HG03103 (cell line): ENCODE measurements around the gene KCNC2.
A peak's percentile ranks its signal among the peaks of the same experiment; 100 is the strongest.

ENCODE experiments used
- ATAC-seq: cut with Tn5 transposase; IDR thresholded peaks from one replicate; pipeline ENCODE4 v1.9.1; 2021; ENCODE audit warnings: low read depth; ENCODE audit not compliant: unreplicated experiment

The KCNC2 gene

DNA sequence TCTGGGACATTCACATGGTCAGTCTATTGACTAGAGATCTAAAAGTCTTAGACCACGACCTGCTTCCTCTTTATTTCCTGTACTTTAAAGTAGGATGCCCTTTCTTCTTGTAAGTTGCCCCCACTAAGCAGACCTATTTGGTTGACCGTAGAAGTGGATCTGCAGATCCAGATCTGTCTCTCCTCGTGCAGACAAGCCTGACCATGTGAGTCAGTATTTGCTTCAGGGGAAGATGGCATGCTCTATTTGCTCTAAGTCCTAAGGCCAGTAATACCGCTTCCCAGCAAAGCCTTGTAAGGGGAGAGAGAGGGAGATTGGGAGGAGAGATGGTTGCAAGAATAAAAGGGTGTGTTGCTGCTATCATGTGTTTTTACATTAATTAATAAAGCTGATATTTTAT lies 46.8 kb downstream of the KCNC2 start:
- ATAC-seq: no peak

DNA sequence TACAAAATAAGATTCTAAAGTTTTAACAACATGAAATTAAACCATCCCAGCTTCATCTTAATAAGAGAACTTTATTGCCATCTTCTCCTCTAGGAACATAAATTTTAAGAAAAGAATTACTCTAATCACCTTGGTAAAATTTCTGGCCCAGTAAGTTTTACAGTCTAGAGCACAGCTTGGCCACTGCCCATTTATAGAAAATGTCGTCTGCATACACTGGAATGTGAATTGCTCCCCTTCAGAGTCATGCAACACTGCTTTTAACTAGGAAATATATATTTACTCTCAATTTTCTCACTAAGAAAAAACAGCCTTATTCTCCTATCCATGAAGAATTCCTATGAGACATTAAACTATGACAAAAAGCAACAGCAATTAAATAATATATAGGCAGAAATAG lies 48.2 kb downstream of the KCNC2 start:
- ATAC-seq: no peak

DNA sequence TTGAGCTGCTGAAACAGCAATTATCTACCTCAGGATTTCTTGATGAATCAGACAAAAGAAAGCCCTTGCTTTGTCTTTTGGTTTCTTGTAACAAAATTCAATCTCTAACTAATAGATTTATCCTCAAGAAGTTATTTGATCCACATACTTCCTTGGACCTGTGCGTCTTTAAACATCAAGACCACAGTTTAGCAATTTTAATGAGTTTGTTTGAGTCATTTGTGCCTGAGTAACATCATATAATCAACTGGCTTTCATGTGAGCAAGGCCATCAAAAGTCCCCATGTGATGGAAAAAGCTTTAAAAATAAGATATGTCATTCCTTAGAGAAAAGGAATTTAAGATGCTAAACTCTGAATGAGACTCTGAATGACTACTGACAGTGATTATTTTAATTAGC lies 52.3 kb downstream of the KCNC2 start:
- no peak for ATAC-seq

DNA sequence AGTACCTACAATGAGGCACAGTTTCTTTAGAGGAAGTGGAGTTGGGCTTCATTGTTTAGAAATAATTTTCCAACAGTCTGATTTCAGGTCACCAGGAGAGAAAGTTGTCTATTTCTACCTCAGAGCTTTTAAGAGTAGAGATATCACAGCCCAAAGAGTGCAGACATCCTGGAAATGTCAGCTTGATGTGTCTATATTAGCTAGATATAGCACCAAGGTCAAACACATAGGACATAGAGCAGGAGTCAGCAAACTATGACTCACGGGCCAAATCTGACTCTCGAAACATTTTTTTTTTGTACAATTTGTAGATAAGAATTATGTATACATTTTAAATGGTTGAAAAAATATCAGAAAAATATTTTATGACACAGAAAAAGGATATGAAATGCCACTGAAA lies 53.7 kb downstream of the KCNC2 start:
- ATAC-seq: no peak

DNA sequence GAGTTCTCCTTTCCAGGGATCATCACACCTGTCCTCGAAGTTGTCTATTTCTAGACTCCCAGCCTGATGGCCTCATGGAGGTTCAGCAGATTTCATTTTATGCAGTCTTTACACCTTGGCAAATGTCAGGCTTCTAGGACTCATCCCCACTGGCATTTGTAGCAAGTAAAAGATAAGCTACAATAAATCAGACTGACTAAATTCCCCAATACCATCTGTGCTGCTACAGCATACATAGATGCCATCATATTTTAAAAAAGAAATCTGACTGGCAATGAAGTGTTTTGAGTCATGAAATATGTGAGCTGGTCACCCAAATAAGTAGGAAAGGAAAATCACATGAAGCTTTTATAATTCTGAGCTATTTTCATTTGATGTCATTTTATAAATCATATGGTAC lies 55.3 kb downstream of the KCNC2 start:
- ATAC-seq: no peak

DNA sequence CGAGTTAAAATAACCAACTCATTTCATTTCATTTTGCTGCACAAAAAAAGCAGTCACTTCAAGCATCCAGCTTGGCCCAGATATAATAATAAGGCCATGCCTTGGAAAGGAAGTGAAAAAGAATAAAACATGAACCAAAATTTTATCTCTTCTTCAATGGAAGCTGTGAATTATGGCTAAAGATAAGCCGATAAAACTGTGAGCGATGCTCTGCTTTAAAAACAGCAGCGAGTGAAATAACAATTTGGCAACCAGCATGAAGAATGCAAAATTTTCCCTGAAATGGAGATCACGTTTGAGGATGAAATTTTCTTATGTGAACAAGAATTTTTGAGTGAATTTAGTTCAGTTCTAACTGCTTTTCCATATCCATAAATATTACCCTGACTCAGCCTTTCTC lies 70.4 kb downstream of the KCNC2 start:
- no peak for ATAC-seq

DNA sequence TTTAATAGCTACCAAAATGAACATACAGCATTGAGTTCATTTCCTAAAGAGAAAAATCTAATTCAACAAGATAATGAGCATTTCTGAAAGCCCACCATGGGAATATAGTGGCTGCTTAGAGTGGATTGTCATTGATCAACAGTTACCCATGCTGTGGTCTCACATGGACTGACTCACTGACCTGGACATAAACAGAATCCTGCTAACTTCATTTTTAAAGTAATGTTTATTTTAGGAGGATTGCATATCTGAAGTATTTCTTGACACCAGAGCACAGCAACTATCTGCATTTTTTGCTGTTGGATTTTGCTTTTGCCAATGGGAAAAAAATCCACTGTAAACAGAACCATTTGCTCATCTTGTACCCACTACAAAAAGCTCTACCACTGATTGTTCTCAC lies 71.7 kb downstream of the KCNC2 start:
- no peak for ATAC-seq

DNA sequence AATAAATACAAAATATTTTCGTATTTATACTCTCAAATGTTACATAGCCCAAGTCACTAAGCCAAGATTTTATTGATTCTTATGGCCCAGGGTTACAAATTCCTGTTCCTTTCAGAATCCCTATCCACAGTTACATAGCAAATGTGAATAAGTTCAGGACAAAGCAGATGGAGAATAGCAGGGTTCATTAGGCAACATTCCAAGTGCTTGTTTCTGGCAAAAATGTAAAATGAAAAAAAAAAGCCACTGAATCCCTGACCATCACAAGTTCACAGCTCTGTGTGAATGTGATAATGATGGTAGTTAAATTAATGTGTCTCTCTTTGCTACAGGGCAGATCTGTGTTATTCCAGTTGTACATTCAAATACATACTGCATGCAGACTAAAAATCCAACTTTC lies 74.6 kb downstream of the KCNC2 start:
- ATAC-seq: no peak

DNA sequence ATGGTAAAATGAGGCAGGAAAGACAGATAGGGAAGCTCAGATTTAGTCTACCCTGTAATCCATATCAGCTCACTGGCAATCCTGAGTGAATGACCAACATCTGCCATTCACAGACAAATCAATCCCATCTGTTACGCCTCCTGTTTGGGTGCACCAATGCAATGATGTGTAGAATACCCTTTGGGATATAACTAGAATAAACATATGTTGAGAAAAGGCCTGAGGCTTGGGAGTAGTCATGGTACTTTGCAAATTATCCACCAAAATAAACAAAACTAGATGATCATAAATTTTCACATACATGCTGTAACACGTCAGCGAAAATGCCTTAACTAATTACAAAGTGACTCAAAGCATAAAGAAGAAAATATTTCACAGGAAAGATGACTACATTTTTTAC lies 78.8 kb downstream of the KCNC2 start:
- no peak for ATAC-seq

DNA sequence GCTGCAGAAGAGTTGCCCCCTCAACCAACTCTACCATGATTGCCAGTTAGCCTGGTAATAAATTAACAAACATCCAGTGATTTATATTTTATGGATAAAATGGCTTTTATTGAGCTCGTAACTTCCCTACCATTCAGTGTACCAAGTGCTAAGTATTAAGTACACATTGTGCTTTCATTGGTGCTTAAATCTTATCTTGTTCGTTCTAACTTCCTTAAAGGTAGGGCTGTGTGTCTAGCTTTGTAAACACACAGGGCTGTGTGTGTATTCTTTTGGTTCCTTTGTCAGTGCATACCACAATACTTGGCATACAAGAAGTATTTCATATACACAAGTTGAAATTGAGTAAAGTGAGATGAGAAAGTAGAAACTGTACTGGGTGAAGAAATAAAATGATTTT lies 80.4 kb downstream of the KCNC2 start:
- no peak for ATAC-seq

DNA sequence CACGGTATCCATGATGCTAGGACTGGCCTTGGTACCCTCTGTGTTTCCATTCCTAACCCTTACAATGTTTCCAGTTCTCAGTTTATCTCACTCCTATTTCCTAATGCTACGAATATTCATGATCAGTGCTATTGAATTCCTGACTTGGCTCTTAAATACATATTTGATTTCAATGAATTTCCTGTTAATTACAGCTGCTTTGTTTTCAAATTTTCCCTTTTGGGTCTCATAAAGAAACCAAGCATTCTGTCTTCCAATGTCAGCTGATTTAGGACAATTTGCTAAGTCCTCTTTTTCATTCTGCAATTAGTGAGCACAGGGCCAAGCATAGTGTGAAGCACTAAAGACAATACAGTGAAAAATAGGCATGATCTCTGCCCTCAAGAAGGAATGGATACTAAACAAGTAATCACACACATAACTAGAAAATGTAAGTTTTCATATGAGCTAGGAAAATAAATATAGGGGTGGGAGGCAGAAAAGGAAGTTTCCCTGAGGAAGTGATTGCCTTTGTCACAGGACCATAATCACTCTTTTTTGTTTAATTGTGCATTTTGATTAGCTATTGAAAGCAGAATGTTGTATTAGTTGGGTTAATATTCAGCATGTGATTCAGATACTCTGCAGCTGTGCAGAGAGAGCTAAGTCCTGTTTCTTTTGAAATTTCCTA lies 88.5 kb downstream of the KCNC2 start:
- ATAC-seq: no peak

DNA sequence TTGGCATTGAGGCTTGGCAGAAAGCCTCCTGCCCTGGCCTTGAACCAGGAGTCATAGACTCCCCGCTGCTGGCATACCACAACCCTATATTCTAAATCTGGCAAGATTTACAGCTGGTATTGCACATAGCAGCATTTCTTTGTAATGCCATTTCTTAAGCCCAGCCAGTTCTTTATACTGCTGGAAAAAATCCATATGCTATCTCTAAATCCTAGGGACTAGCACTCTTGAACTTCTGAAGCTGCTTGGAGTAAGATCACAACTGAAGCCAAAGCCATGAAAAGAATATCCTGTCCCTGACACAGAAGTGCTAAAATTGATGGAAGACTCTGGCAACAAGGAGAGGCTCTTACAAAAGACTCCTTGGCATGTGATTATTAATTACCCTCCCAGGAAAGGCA lies 89.3 kb downstream of the KCNC2 start:
- no peak for ATAC-seq

DNA sequence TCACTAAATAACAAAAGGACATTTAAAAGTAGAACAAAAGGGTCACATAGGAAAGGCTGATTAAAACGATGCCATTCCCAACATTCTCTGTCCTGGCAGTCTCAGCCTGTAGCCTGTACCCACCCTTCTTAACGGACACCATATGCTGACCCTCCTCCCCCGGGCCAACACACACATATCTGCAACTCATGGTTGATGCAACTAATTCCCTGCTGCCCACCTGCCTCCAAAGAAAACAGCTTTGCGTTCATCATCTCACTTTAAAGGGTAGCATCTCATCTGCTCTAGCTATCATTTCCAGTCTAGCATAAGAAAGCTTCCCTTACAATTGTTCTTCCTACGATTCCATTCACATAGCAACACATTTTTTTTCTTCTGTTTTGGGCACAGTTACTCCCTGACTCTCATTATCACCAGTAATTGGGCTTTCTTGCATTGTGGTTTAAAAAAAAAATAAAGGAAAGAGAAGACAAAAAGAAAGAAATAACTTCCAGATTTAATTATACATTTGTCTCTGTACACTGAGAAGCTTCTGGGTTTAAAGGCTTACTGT lies 92.9 kb downstream of the KCNC2 start:
- ATAC-seq: no peak

DNA sequence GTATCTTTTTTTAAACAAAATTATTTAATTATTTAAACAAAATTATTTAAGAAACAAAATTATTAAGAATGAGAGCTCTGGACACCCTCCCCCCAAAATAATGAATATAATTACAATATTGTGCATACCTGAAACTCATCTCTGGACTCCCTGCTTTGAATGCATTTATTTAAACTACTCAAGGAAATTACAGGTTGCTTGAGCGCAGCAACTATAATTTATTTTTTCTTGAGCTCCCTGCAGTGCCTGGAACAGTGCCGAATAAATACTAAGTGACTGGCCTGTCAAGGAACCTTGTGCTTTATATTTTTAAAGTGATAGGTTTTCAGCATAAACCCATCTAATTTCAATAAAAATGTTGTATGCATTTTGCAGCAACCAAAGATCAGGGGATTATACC lies 93.9 kb downstream of the KCNC2 start:
- no peak for ATAC-seq

DNA sequence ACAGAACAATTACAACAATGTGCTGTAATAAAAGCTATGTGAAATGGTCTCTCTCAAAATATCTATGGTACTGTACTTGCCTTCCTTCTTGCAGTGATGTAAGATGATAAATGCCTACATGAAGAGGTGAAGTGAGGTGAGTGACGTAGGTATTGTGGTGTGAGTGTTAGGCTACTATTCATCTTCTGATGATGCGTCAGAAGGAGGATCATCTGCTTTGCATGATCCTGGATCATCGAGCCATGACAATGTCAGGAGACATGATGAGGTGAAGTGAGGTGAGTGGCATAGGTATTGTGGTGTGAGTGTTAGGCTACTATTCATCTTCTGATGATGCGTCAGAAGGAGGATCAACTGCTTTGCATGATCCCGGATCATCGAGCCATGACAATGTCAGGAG lies 105.8 kb downstream of the KCNC2 start:
- no peak for ATAC-seq

DNA sequence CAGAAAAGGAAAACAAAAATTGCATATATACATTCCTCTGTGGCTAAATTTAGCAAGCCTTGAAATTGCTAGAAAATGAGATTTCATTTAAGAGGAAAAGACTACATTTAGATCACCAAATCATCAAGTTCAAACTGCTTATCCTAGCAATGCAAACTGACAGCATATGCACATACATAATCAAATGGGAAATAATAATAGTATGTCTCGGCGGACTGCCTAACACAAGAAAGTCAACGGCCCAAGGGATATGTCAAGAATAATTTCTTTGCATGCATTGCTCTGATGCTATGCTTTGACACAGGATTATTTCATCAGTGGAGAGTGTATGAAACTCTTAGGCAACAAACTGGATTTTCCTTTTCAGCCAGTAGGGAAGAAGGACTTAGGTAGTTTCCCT lies 107.9 kb downstream of the KCNC2 start:
- ATAC-seq: no peak

DNA sequence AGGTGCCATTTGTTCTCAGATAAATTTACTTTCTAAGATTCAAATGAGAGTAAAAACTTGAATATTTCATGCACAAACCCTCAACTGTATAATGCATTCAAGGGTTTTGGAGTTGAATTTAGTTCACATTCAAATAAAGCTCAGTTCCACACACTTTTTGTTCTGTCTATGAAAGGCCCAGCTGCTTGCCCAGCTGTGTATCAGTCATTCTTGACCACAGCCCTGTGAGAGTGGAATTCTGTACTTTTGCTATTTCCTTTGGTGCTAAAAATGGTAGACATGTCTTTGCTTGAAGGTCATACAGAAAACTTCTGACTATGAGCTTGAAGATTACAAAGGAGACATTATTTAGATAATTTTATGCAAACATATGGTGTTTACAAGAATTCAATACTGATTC lies 110.4 kb downstream of the KCNC2 start:
- ATAC-seq: no peak

DNA sequence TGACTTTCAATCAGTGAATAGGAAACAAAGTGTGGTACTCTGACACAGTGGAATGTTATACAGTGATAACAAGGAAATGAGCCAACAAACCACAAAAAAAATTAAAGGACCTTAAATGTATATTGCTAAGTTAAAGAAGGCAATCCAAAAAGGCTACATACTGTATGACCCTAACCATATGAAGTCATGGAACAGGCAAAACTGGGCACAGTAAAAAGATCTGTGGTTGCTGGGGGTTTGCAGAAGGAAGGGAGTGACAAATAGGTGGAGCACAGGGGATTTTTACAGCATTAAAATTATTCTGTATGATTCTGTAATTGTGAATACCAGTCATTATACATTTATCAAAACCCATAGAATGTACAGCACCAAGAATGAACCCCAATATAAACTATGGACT lies 112.6 kb downstream of the KCNC2 start:
- ATAC-seq: no peak

DNA sequence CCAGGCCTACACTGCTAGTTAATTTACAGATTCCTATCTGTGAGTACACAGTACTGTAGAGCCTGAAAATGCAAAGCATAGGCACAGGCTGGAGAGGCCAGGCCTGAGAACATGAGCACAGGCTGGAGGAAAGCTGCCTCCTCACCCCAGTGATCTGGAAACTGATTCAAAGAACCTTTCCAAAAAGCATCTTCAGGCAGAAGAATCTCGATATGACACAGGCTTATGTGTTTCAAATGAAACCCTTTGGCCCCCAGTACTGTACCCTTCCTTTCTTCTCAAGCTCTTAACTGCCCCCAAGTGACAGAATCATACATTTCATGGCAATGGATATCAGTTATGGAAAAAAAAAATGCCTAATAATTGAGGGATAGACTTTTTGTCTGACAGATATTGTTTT lies 122.0 kb downstream of the KCNC2 start:
- peak; percentile 49 for ATAC-seq

DNA sequence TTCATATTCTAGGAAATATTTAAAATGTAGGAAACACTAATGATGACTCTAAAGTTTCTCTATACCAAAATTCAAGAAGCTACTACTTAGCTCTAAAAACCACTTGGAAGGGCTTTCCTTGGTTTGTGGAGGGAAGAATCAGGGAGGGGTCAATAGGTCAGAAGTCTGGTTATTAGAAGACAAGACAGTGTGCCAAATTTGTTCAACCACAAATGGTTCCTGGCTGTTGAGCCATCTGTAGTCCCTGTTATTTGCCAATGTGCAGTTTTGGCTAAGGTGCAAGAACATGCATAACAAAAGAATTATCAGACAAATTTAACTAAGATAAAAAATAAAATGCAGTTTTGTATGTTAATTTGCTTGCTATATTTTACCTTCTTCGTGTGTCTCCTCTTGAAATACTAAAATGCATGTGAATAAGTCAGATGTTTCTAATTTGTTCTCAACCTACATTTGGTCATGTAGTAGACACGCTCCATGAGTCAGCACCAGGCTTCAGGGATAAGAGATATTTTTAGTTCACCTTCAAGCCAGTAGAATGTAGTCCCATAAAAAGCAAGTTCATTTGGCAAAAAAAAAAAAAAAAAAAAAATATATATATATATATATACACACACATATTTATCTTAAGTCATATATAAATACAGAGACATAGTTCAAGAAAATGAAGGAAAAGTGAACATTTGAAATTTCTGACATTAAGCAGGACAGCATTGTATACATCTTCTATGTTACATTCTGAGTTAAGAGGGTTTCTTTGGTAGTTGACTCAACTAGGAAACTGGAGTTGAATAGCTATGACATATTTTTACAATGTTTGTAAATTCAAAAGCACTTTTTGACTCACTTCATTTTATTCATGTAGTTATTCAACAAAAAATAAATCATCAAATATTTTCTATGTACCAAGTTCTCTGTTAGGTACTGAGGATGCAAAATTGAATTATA lies 123.3 kb downstream of the KCNC2 start:
- ATAC-seq: no peak

DNA sequence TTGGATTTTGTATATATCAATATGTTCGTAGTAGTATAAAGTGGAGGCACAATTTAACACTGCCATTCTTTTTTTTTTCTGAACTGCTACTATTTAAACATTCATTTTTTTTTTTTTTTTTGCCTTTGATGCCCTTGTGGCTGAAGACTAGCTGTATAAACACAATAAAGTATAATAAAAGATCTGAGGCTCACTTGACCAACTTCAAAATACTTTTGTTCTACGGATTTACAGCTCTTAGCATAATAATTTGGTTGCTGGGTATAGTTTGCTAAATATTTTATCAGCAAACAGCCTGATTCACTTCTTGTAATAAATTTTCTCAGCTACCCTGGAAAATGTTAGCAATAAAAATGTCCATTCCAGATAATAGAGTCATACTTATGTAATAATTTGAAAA lies 128.3 kb downstream of the KCNC2 start:
- ATAC-seq: no peak

DNA sequence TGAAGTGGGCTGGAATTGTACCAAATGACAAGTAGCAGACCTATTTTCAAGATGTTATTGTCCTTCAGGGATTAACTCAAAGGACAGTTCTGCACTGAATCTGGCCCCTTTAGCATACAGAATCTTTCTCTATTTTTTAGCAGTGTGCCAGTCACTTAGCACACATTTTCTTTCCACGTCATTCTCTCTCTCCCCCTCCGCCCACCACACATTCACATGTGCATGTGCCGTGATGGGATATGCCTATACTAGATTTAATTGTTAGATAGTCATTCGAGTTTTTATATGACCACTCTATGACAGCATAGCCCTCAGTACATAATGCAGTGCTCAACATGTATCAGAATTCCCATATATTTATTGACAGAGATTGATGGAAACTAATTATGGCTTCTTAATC lies 129.1 kb downstream of the KCNC2 start:
- no peak for ATAC-seq
